ENCODE results near the gene EXOSC10.
"Not testable (repeated sequence)": the region's sequence is repeated elsewhere in the genome, so short reads cannot be mapped to it uniquely, and the experiment has no call there.

DNA sequence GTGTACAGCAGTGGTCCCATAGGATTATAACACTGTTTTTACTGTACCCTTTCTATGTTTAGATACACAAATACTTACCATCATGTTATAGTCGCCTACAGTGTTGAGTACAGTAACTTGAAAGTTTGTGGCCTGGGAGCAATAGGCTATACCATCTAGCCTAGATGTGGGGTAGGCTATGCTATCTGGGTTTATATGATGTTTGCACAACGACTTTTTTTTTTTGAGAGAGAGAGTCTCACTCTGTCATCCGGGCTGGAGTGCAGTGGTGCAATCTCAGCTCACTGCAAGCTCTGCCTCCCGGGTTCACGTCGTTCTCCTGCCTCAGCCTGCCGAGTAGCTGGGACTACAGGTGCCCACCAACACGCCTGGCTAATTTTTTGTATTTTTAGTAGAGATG lies 80.3 kb downstream of the EXOSC10 start:
- not testable (repeated sequence) for TF ChIP-seq CTCF, POLR2A (IDR thresholded peaks at IDR 0.05)

Data from uterus (tissue), 2 donors.